Lower lobe of right lung (tissue), 2 donors: Measurements from ENCODE around the gene ADIRF. TPM values are rescaled to one million over a fixed set of nuclear protein-coding genes. Genes with fewer than 3 reads are reported as not detected.
A peak's percentile ranks its signal among the peaks of the same experiment; 100 is the strongest.
"Not testable (repeated sequence)": the region's sequence is repeated elsewhere in the genome, so short reads cannot be mapped to it uniquely, and the experiment has no call there.

ENCODE experiments used
- ATAC-seq, 2 donors: fragments of 200-7000 bp; cut with Tn5 transposase; one replicate each; pipeline ENCODE4 v1.9.1; 2020 to 2022; ENCODE audit warnings: mild to moderate bottlenecking in 2 of 2, moderate library complexity in 2 of 2
- DNase-seq: peaks from one replicate; pipeline ENCODE4 v3.0.0-alpha.2; 2020
- H3K27ac ChIP-seq: fragments of 200-600 bp; one replicate; pipeline ENCODE4 v1.8.0; 2022
- H3K27me3 ChIP-seq: fragments of 200-600 bp; one replicate; pipeline ENCODE4 v1.8.0; 2022; ENCODE audit warnings: low read depth
- H3K36me3 ChIP-seq: fragments of 200-600 bp; one replicate; pipeline ENCODE4 v1.8.0; 2022; ENCODE audit warnings: mild to moderate bottlenecking
- H3K4me1 ChIP-seq: fragments of 200-600 bp; one replicate; pipeline ENCODE4 v1.8.0; 2022
- H3K4me3 ChIP-seq: fragments of 200-600 bp; one replicate; pipeline ENCODE4 v1.8.0; 2022; ENCODE audit warnings: mild to moderate bottlenecking
- H3K9me3 ChIP-seq: fragments of 200-600 bp; one replicate; pipeline ENCODE4 v1.8.0; 2022
- CTCF ChIP-seq: fragments of 200-600 bp; IDR thresholded peaks from one replicate; pipeline ENCODE4 v1.8.0; 2022; ENCODE audit warnings: antibody characterized with exemption, mild to moderate bottlenecking
- intact Hi-C: fragments of 100-400 bp; cut with DNase I; formaldehyde crosslinking; loops from one replicate; pipeline ENCODE4 v1.11.0; 2022
- total RNA-seq: library from RNA; stranded (reverse); fragmentation: NEBNext Ultra II Directional; extraction: Animal tissue kit (Norgen Biotek cat#: 25700); gene quantifications from one replicate; pipeline ENCODE4 v1.2.1, GENCODE V29; 2021
- donor health status: DM: no; HTN: yes; CAD: no; lungs with severe emphysema.

ADIRF gene
- total RNA-seq, 1 donor from 2014 or later = 158 TPM

GRCh38 chr10:86979296-86979818, 11.1 kb downstream of the ADIRF start:
- no peak for DNase-seq
- peak in 1 of 2 donors; percentile 33 for ATAC-seq
- Histone ChIP-seq H3K36me3 (no peaks in the 10 kb centered on the region), H3K4me3 (no peak overlapping the region), H3K9me3 (no peaks in the 10 kb centered on the region), H3K27ac (no peak overlapping the region), H3K4me1 (peaks cover 17% of the 10 kb centered on the region), H3K27me3 (no peaks in the 10 kb centered on the region)
- no peak for TF ChIP-seq CTCF
- intact Hi-C loops = no loop called here

GRCh38 chr10:86979977-86980448, 11.7 kb downstream of the ADIRF start:
- DNase-seq = no peak
- Histone ChIP-seq H3K4me3 (no peak overlapping the region), H3K9me3 (no peaks in the 10 kb centered on the region), H3K36me3 (no peaks in the 10 kb centered on the region), H3K27ac (peak overlapping the region; percentile 64), H3K27me3 (no peaks in the 10 kb centered on the region), H3K4me1 (peaks cover 17% of the 10 kb centered on the region)
- ATAC-seq = peak; percentile 56 to 64
- TF ChIP-seq CTCF = no peak
- intact Hi-C loops = no loop called here

GRCh38 chr10:86981020-86981419, 12.7 kb downstream of the ADIRF start:
- intact Hi-C loops, H3K27ac ChIP-seq: not testable (repeated sequence)

GRCh38 chr10:86981716-86982115, 13.4 kb downstream of the ADIRF start:
- Histone ChIP-seq H3K27me3 (no peaks in the 10 kb centered on the region), H3K4me1 (peaks cover 17% of the 10 kb centered on the region), H3K27ac (no peak overlapping the region), H3K9me3 (no peaks in the 10 kb centered on the region), H3K36me3 (no peaks in the 10 kb centered on the region), H3K4me3 (no peak overlapping the region)
- TF ChIP-seq CTCF = no peak
- ATAC-seq (no peak), DNase-seq (no peak)
- intact Hi-C loops = no loop called here

More at GRCh38 chr10:86981020-86981419, 12.7 kb downstream of the ADIRF start:
- H3K27me3 ChIP-seq, DNase-seq, H3K9me3 ChIP-seq, ATAC-seq, H3K4me3 ChIP-seq, H3K36me3 ChIP-seq: not testable (repeated sequence)
- peaks cover 17% of the 10 kb centered on the region for H3K4me1 ChIP-seq

GRCh38 chr10:86984498-86984897, 16.2 kb downstream of the ADIRF start:
- H3K36me3 ChIP-seq, H3K27me3 ChIP-seq, H3K4me3 ChIP-seq, ATAC-seq, intact Hi-C loops, H3K27ac ChIP-seq, H3K9me3 ChIP-seq, DNase-seq: not testable (repeated sequence)
- peaks cover 15% of the 10 kb centered on the region for H3K4me1 ChIP-seq

GRCh38 chr10:86988520-86988919, 20.2 kb downstream of the ADIRF start:
- DNase-seq (no peak), ATAC-seq (no peak)
- H3K9me3 ChIP-seq = no peaks in the 10 kb centered on the region
- no peaks in the 10 kb centered on the region for H3K4me1 ChIP-seq
- H3K36me3 ChIP-seq = peaks cover 13% of the 10 kb centered on the region
- H3K27ac ChIP-seq = no peak overlapping the region
- no peak for TF ChIP-seq CTCF
- H3K27me3 ChIP-seq = no peaks in the 10 kb centered on the region
- intact Hi-C loops = no loop called here
- no peak overlapping the region for H3K4me3 ChIP-seq

GRCh38 chr10:86991362-86991761, 23.1 kb downstream of the ADIRF start:
- H3K27ac ChIP-seq, DNase-seq, H3K4me3 ChIP-seq, H3K9me3 ChIP-seq, H3K27me3 ChIP-seq, intact Hi-C loops, ATAC-seq, H3K4me1 ChIP-seq: not testable (repeated sequence)
- H3K36me3 ChIP-seq = peaks cover 33% of the 10 kb centered on the region
